Fibroblast of lung (primary cell): ENCODE measurements around the gene UACA. TPM values are rescaled to one million over a fixed set of nuclear protein-coding genes. Genes with fewer than 3 reads are reported as not detected.

Experiments
- DNase-seq, 2 donors: peaks; one replicate each; pipeline versions ENCODE4 v3.0.0 to v3.0.0-alpha.2; 2010; ENCODE audit warnings: low read depth in 2 of 2
- H2AFZ ChIP-seq: 2 replicates; pipeline ENCODE4 v1.5.1; 2012; ENCODE audit warnings: low read length, control low read depth, inconsistent platforms
- H3K27ac ChIP-seq: 2 replicates; pipeline ENCODE4 v1.5.1; 2011; ENCODE audit warnings: low read length, control low read depth; ENCODE audit not compliant: insufficient read depth
- H3K27me3 ChIP-seq: 2 replicates; pipeline ENCODE4 v1.5.1; 2011; ENCODE audit warnings: mild to moderate bottlenecking, low read length; ENCODE audit not compliant: control insufficient read depth, insufficient read depth
- H3K36me3 ChIP-seq: 2 replicates; pipeline ENCODE4 v1.5.1; 2011; ENCODE audit warnings: low read length; ENCODE audit not compliant: control insufficient read depth, insufficient read depth
- H3K4me1 ChIP-seq: 2 replicates; pipeline ENCODE4 v1.5.1; 2011; ENCODE audit warnings: low read length; ENCODE audit not compliant: control insufficient read depth, insufficient read depth; ENCODE audit errors: extremely low read depth
- H3K4me2 ChIP-seq: 2 replicates; pipeline ENCODE4 v1.5.1; 2011; ENCODE audit warnings: low read length, control low read depth; ENCODE audit not compliant: insufficient read depth; ENCODE audit errors: extremely low read depth
- H3K4me3 ChIP-seq, 4 experiments: fragments of 200-600 bp in 1 of 4; sonication (generic) in 1 of 4; replicated peaks in 1 of 4; 2 replicates each; pipeline ENCODE4 v1.5.1; 2011 to 2016; ENCODE audit warnings: low read length in 4 of 4, low read depth in 3 of 4, mild to moderate bottlenecking in 3 of 4, control low read depth in 2 of 4, inconsistent platforms in 1 of 4, mixed read lengths in 1 of 4; ENCODE audit not compliant: insufficient read depth in 1 of 4; ENCODE audit errors: control extremely low read depth in 1 of 4
- H3K79me2 ChIP-seq: 2 replicates; pipeline ENCODE4 v1.5.1; 2012; ENCODE audit warnings: mild to moderate bottlenecking, low read length, inconsistent platforms; ENCODE audit not compliant: control insufficient read depth, insufficient read depth
- H3K9ac ChIP-seq: 2 replicates; pipeline ENCODE4 v1.5.1; 2011; ENCODE audit warnings: mild to moderate bottlenecking, low read length, control low read depth; ENCODE audit not compliant: insufficient read depth
- H3K9me3 ChIP-seq: 2 replicates; pipeline ENCODE4 v1.5.1; 2012; ENCODE audit warnings: low read depth, low read length; ENCODE audit not compliant: control insufficient read depth, insufficient read depth
- H4K20me1 ChIP-seq: 2 replicates; pipeline ENCODE4 v1.5.1; 2011; ENCODE audit warnings: low read length; ENCODE audit not compliant: control insufficient read depth, insufficient read depth; ENCODE audit errors: extremely low read depth
- EZH2 ChIP-seq: IDR thresholded peaks from 2 replicates; pipeline ENCODE4 v1.5.1; 2012; ENCODE audit warnings: low read length, control low read depth, mild to moderate bottlenecking; ENCODE audit errors: missing control alignments
- polyA plus RNA-seq, 2 donors: library from polyadenylated mRNA; depleted of rRNA in 1 of 2; stranded (reverse) in 1 of 2; unstranded in 1 of 2; fragments of >200 nt; gene quantifications; 2 replicates each; pipeline ENCODE4 v1.2.1, GENCODE V29; 2011 to 2012; ENCODE audit warnings: missing spikeins in 1 of 2
- total RNA-seq: library from RNA; depleted of rRNA; stranded (reverse); fragments of >200 nt; gene quantifications from 2 replicates; pipeline ENCODE4 v1.2.1, GENCODE V29; 2014
- TF ChIP-seq, protein P1 (sequence below), 2 donors: IDR thresholded peaks in 1 of 2; conservative IDR thresholded peaks in 1 of 2; 1 replicate in 1 of 2; 2 replicates in 1 of 2; pipeline ENCODE4 v1.5.1; 2011 to 2012; ENCODE audit warnings: low read length in 2 of 2, control low read depth in 1 of 2, inconsistent platforms in 1 of 2, low read depth in 1 of 2, mild to moderate bottlenecking in 1 of 2

The UACA gene
- total and polyA plus RNA-seq, 2 donors (not counting 1 experiment from before 2014, with no cell fraction given): 170 to 187 TPM

DNA sequence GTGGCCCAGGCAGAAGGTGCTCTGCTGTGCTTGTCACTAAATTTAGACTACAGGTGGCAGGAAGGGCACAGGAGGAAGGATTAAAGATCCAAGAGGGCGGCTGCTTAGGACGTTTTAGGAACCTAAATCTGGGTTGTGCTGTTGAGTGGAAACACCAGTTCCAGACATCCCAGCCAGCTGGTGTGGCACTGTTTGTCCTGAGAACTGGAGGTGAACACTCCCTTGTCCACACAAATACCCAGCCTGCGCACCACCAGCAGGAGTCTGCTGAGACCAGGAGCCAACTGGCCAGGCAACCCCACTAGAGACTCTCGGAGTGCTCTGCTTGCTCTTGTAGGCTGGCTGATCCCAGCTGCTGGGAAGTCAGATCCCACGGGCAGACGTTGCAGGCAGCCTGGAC is 30.3 kb upstream of the UACA start:
- no peaks in the 10 kb centered on the region for H4K20me1 ChIP-seq
- H3K4me2 ChIP-seq: no peak overlapping the region
- no peaks in the 10 kb centered on the region for H3K36me3 ChIP-seq
- DNase-seq: no peak
- no peak overlapping the region for H3K4me3 ChIP-seq
- H3K79me2 ChIP-seq: peaks cover 5% of the 10 kb centered on the region
- H3K9ac ChIP-seq: no peak overlapping the region
- H3K27me3 ChIP-seq: no peaks in the 10 kb centered on the region
- no peak for TF ChIP-seq EZH2
- TF ChIP-seq, protein P1, sequence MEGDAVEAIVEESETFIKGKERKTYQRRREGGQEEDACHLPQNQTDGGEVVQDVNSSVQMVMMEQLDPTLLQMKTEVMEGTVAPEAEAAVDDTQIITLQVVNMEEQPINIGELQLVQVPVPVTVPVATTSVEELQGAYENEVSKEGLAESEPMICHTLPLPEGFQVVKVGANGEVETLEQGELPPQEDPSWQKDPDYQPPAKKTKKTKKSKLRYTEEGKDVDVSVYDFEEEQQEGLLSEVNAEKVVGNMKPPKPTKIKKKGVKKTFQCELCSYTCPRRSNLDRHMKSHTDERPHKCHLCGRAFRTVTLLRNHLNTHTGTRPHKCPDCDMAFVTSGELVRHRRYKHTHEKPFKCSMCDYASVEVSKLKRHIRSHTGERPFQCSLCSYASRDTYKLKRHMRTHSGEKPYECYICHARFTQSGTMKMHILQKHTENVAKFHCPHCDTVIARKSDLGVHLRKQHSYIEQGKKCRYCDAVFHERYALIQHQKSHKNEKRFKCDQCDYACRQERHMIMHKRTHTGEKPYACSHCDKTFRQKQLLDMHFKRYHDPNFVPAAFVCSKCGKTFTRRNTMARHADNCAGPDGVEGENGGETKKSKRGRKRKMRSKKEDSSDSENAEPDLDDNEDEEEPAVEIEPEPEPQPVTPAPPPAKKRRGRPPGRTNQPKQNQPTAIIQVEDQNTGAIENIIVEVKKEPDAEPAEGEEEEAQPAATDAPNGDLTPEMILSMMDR (conservative IDR thresholded peaks at IDR 0.05 in 1 of 2, IDR thresholded peaks at IDR 0.05 in 1 of 2; ENCODE audit: low read depth in 1 of 2, low read length in 2 of 2): no peak
- no peak overlapping the region for H2AFZ ChIP-seq
- H3K9me3 ChIP-seq: no peaks in the 10 kb centered on the region
- H3K4me1 ChIP-seq: peaks cover 45% of the 10 kb centered on the region
- H3K27ac ChIP-seq: peak overlapping the region; percentile 98

GRCh38 chr15:70792171-70792573 is 28.8 kb upstream of the UACA start:
- Histone ChIP-seq H3K9ac (no peak overlapping the region), H2AFZ (no peak overlapping the region)

DNA sequence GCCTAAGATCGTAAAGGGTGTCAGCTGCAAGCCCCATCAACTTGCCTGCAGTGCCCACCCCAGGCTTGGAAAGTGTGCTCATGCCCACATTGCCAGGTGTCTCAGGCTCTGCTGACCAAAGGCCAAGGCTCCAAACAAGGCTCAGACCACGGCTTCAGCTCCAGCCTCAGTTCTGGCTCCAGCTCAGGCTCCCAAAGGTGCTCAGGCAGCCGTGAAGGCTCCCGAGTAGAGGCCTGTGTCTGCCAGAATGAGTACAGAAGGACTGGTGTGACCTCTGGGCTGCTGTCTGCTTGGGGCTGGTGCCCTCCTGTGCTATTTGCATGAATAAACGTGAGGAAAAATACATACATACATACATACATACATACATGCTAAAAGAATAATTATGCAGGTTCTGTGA is 27.9 kb upstream of the UACA start:
- no peak overlapping the region for H3K4me2 ChIP-seq
- H3K4me1 ChIP-seq: peaks cover 49% of the 10 kb centered on the region
- no peak overlapping the region for H3K9ac ChIP-seq
- no peak for TF ChIP-seq EZH2
- TF ChIP-seq, protein P1 (conservative IDR thresholded peaks at IDR 0.05 in 1 of 2, IDR thresholded peaks at IDR 0.05 in 1 of 2; ENCODE audit: low read depth in 1 of 2, low read length in 2 of 2): no peak
- no peak overlapping the region for H3K4me3 ChIP-seq
- peak overlapping the region; percentile 44 for H3K27ac ChIP-seq
- H3K9me3 ChIP-seq: no peaks in the 10 kb centered on the region
- H4K20me1 ChIP-seq: no peaks in the 10 kb centered on the region
- H3K36me3 ChIP-seq: no peaks in the 10 kb centered on the region
- DNase-seq: no peak
- H3K79me2 ChIP-seq: peaks cover 5% of the 10 kb centered on the region
- no peak overlapping the region for H2AFZ ChIP-seq
- H3K27me3 ChIP-seq: no peaks in the 10 kb centered on the region

More at GRCh38 chr15:70792171-70792573, 28.8 kb upstream of the UACA start:
- H3K4me3 ChIP-seq: no peak overlapping the region
- peak overlapping the region; percentile 24 for H3K27ac ChIP-seq
- no peaks in the 10 kb centered on the region for H3K27me3 ChIP-seq
- no peaks in the 10 kb centered on the region for H4K20me1 ChIP-seq
- H3K9me3 ChIP-seq: no peaks in the 10 kb centered on the region
- H3K79me2 ChIP-seq: peaks cover 5% of the 10 kb centered on the region
- H3K36me3 ChIP-seq: no peaks in the 10 kb centered on the region
- peak in 1 of 2 donors; percentile 91 for DNase-seq
- no peak overlapping the region for H3K4me2 ChIP-seq
- peaks cover 52% of the 10 kb centered on the region for H3K4me1 ChIP-seq
- TF ChIP-seq, protein P1 (conservative IDR thresholded peaks at IDR 0.05 in 1 of 2, IDR thresholded peaks at IDR 0.05 in 1 of 2; ENCODE audit: low read depth in 1 of 2, low read length in 2 of 2): no peak
- TF ChIP-seq EZH2: no peak
